Osteoblast (primary cell): Measurements from ENCODE around the gene GOPC. TPM values are rescaled to one million over a fixed set of nuclear protein-coding genes. Genes with fewer than 3 reads are reported as not detected.

ENCODE experiments used
- DNase-seq: peaks from one replicate; pipeline ENCODE4 v3.0.0; 2011; ENCODE audit warnings: low spot score, mixed read lengths; ENCODE audit not compliant: insufficient read length; ENCODE audit errors: missing footprints
- H2AFZ ChIP-seq: 2 replicates; pipeline ENCODE4 v1.6.0; 2011; ENCODE audit warnings: mild to moderate bottlenecking, low read length
- H3K27ac ChIP-seq: 2 replicates; pipeline ENCODE4 v1.5.1; 2011; ENCODE audit warnings: mild to moderate bottlenecking, low read depth, low read length, moderate library complexity
- H3K27me3 ChIP-seq: 2 replicates; pipeline ENCODE4 v1.6.0; 2012; ENCODE audit warnings: mild to moderate bottlenecking, control low read depth, inconsistent platforms, low read length, moderate library complexity; ENCODE audit not compliant: insufficient read depth
- H3K36me3 ChIP-seq: 2 replicates; pipeline ENCODE4 v1.5.1; 2011; ENCODE audit warnings: mild to moderate bottlenecking, low read length, control low read depth, moderate library complexity; ENCODE audit not compliant: insufficient read depth
- H3K4me1 ChIP-seq: 2 replicates; pipeline ENCODE4 v1.5.1; 2011; ENCODE audit warnings: mild to moderate bottlenecking, low read length, control low read depth, moderate library complexity; ENCODE audit not compliant: insufficient read depth
- H3K4me2 ChIP-seq: 2 replicates; pipeline ENCODE4 v1.6.0; 2011; ENCODE audit warnings: mild to moderate bottlenecking, low read length; ENCODE audit not compliant: insufficient read depth
- H3K4me3 ChIP-seq: fragments of 200-600 bp; sonication (generic); 3 replicates; pipeline ENCODE4 v1.5.1; 2012; ENCODE audit warnings: mild to moderate bottlenecking, low read length, inconsistent platforms; ENCODE audit not compliant: insufficient read depth
- H3K79me2 ChIP-seq: 2 replicates; pipeline ENCODE4 v1.6.0; 2012; ENCODE audit warnings: mild to moderate bottlenecking, low read length, control low read depth, inconsistent platforms; ENCODE audit not compliant: insufficient read depth
- H3K9me3 ChIP-seq: 2 replicates; pipeline ENCODE4 v1.5.1; 2011; ENCODE audit warnings: low read depth, low read length, control low read depth
- H4K20me1 ChIP-seq: 2 replicates; pipeline ENCODE4 v1.6.0; 2012; ENCODE audit warnings: mild to moderate bottlenecking, low read length, control low read depth; ENCODE audit not compliant: insufficient read depth
- CTCF ChIP-seq: IDR thresholded peaks from 2 replicates; pipeline ENCODE4 v1.5.1; 2011; ENCODE audit warnings: mild to moderate bottlenecking, low read depth, low read length, moderate library complexity; ENCODE audit errors: extremely low read depth
- total RNA-seq: library from RNA; depleted of rRNA; stranded (reverse); fragments of >200 nt; gene quantifications from 2 replicates; pipeline ENCODE4 v1.2.3, GENCODE V29; 2012

The GOPC gene
- total RNA-seq, 1 donor, result 49.6 TPM

GRCh38 chr6:117531809-117532725, 70.2 kb downstream of the GOPC start:
- Histone ChIP-seq H3K4me2 (peak overlapping the region; percentile 44), H3K27me3 (no peaks in the 10 kb centered on the region), H3K36me3 (peaks cover 38% of the 10 kb centered on the region), H3K4me1 (peaks cover 25% of the 10 kb centered on the region), H3K9me3 (no peaks in the 10 kb centered on the region), H4K20me1 (no peaks in the 10 kb centered on the region), H2AFZ (peak overlapping the region; percentile 59), H3K27ac (peak overlapping the region; percentile 74), H3K79me2 (peaks cover 9% of the 10 kb centered on the region), H3K4me3 (no peak overlapping the region)
- DNase-seq, result peak; percentile 86
- no peak for TF ChIP-seq CTCF

- peaks cover 38% of the 10 kb centered on the region for H3K36me3 ChIP-seq
- peaks cover 25% of the 10 kb centered on the region for H3K4me1 ChIP-seq
- H3K79me2 ChIP-seq, result peaks cover 12% of the 10 kb centered on the region
- peak overlapping the region; percentile 44 for H3K4me2 ChIP-seq
- DNase-seq, result peak; percentile 77
- H3K27ac ChIP-seq, result peak overlapping the region; percentile 74
- TF ChIP-seq CTCF, result no peak
- H3K9me3 ChIP-seq, result no peaks in the 10 kb centered on the region
- H3K27me3 ChIP-seq, result no peaks in the 10 kb centered on the region
- no peak overlapping the region for H3K4me3 ChIP-seq
- H4K20me1 ChIP-seq, result no peaks in the 10 kb centered on the region
- H2AFZ ChIP-seq, result peak overlapping the region; percentile 59
Measured at GRCh38 chr6:117531346-117531745, 71.0 kb downstream of the GOPC start.

DNA sequence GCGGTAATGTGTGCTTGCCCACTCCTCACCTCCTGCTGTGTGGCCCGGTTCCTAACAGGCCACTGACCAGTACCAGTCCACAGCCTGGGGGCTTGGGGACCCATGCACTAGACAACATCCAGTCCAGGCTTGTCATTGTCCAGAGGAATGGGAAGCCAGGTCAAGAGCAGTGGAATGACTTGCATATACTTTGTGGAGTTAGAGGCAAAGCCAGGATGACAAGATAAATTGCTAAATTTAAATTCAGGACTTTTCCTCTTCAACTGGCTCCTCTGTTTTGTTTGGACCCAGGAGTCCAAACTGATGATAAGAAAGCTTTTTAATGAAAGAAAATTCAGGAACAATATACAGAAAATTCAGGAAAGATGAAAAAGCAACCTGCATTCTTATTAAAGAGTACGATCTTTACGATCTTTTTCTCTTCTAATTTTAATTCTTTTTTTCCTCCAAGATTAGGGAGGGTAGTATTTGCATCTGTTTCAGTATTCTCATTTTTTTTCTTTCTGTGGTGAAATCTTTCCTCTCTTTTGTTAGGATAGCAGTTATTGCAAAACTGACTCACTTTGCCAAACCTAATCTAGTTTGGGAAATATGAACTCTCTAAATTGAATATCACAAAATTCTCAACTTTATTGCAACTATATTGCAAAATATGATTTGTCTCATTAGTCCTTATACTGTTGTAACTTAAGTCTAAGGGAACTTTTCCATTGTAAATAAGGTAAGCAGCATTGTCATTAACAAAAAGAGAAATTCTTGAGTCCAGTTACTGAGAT, 71.7 kb downstream of the GOPC start:
- H2AFZ ChIP-seq, result no peak overlapping the region

More for the DNA sequence above, 71.7 kb downstream of the GOPC start:
- no peak overlapping the region for H3K4me3 ChIP-seq
- peaks cover 12% of the 10 kb centered on the region for H3K79me2 ChIP-seq
- TF ChIP-seq CTCF, result no peak
- peak; percentile 83 for DNase-seq
- H3K36me3 ChIP-seq, result peaks cover 40% of the 10 kb centered on the region
- H3K9me3 ChIP-seq, result no peaks in the 10 kb centered on the region
- H4K20me1 ChIP-seq, result no peaks in the 10 kb centered on the region
- H3K27me3 ChIP-seq, result no peaks in the 10 kb centered on the region
- H3K4me2 ChIP-seq, result peak overlapping the region; percentile 44
- peaks cover 25% of the 10 kb centered on the region for H3K4me1 ChIP-seq
- H3K27ac ChIP-seq, result peak overlapping the region; percentile 74
